HepG2 (cell line): ENCODE data around the gene SLC15A1. TPM values are rescaled to one million over a fixed set of nuclear protein-coding genes. Genes with fewer than 3 reads are reported as not detected.
A peak's percentile ranks its signal among the peaks of the same experiment; 100 is the strongest.

Source experiments
- ATF3 ChIP-seq: sonication (generic); formaldehyde crosslinking; IDR thresholded peaks from 2 replicates; pipeline ENCODE4 v1.4.0; 2020; ENCODE audit warnings: missing genetic modification reagents
- ATM ChIP-seq: fragments of 450-650 bp; IDR thresholded peaks from 2 replicates; pipeline ENCODE4 v1.7.1; 2017; ENCODE audit warnings: mild to moderate bottlenecking, borderline replicate concordance
- CEBPB ChIP-seq: IDR thresholded peaks from 2 replicates; pipeline ENCODE4 v1.6.1; 2011; ENCODE audit warnings: low read depth, low read length, improper control_type of control experiment, borderline replicate concordance
- CREM ChIP-seq, 2 experiments: sonication (generic) in 1 of 2; formaldehyde crosslinking in 1 of 2; IDR thresholded peaks; 2 replicates each; pipeline versions ENCODE4 v1.4.0 to v1.6.1; 2016 to 2020; ENCODE audit warnings: antibody characterized with exemption in 1 of 2, mild to moderate bottlenecking in 1 of 2, missing genetic modification reagents in 1 of 2
- FOSL1 ChIP-seq: sonication (generic); formaldehyde crosslinking; IDR thresholded peaks from 2 replicates; pipeline ENCODE4 v1.9.0; 2021; ENCODE audit warnings: missing genetic modification reagents, borderline replicate concordance
- FUBP1 ChIP-seq: sonication (generic); formaldehyde crosslinking; IDR thresholded peaks from 2 replicates; pipeline ENCODE4 v1.5.1; 2020; ENCODE audit warnings: missing genetic modification reagents, mild to moderate bottlenecking, borderline replicate concordance
- HDAC2 ChIP-seq: sonication (generic); formaldehyde crosslinking; IDR thresholded peaks from 2 replicates; pipeline ENCODE4 v1.4.0; 2020; ENCODE audit warnings: missing genetic modification reagents
- HNF4A ChIP-seq: sonication (generic); formaldehyde crosslinking; IDR thresholded peaks from 2 replicates; pipeline ENCODE4 v1.4.0; 2020; ENCODE audit warnings: missing genetic modification reagents
- MATR3 ChIP-seq: sonication (generic); formaldehyde crosslinking; IDR thresholded peaks from 2 replicates; pipeline ENCODE4 v1.4.0; 2020; ENCODE audit warnings: missing genetic modification reagents
- NFIB ChIP-seq: sonication (generic); formaldehyde crosslinking; IDR thresholded peaks from 2 replicates; pipeline ENCODE4 v1.9.0; 2021; ENCODE audit warnings: missing genetic modification reagents, mild to moderate bottlenecking, borderline replicate concordance
- NR2C2 ChIP-seq: sonication (generic); formaldehyde crosslinking; IDR thresholded peaks from 2 replicates; pipeline ENCODE4 v1.4.0; 2020; ENCODE audit warnings: missing genetic modification reagents, mild to moderate bottlenecking, moderate library complexity, borderline replicate concordance
- PATZ1 ChIP-seq: sonication (generic); formaldehyde crosslinking; IDR thresholded peaks from 2 replicates; pipeline ENCODE4 v1.4.0; 2020; ENCODE audit warnings: missing genetic modification reagents
- RARA ChIP-seq: IDR thresholded peaks from 2 replicates; pipeline ENCODE4 v1.6.1; 2016; ENCODE audit warnings: missing genetic modification reagents, missing compliant biosample characterization
- RORA ChIP-seq: sonication (generic); formaldehyde crosslinking; IDR thresholded peaks from 2 replicates; pipeline ENCODE4 v1.5.0; 2020; ENCODE audit warnings: mild to moderate bottlenecking, missing genetic modification reagents, moderate library complexity
- SOX6 ChIP-seq, 2 experiments: fragments of 450-650 bp in 1 of 2; sonication (generic) in 1 of 2; formaldehyde crosslinking in 1 of 2; IDR thresholded peaks; 2 replicates each; pipeline versions ENCODE4 v1.4.0 to v1.6.1; 2017 to 2020; ENCODE audit warnings: antibody characterized with exemption in 1 of 2, mild to moderate bottlenecking in 1 of 2, missing genetic modification reagents in 1 of 2
- TRIM24 ChIP-seq: sonication (generic); formaldehyde crosslinking; IDR thresholded peaks from 2 replicates; pipeline ENCODE4 v1.8.0; 2022; ENCODE audit warnings: mild to moderate bottlenecking, missing genetic modification reagents
- ZKSCAN5 ChIP-seq: sonication (generic); formaldehyde crosslinking; IDR thresholded peaks from 2 replicates; pipeline ENCODE4 v1.5.1; 2020; ENCODE audit warnings: mild to moderate bottlenecking, missing genetic modification reagents
- ZMYM2 ChIP-seq: sonication (generic); formaldehyde crosslinking; IDR thresholded peaks from 2 replicates; pipeline ENCODE4 v1.8.0; 2022; ENCODE audit warnings: mild to moderate bottlenecking, missing genetic modification reagents
- ZNF431 ChIP-seq: sonication (generic); formaldehyde crosslinking; IDR thresholded peaks from 2 replicates; pipeline ENCODE4 v1.9.0; 2022; ENCODE audit warnings: missing genetic modification reagents, low read depth, mild to moderate bottlenecking, borderline replicate concordance
- ZNF841 ChIP-seq: sonication (generic); formaldehyde crosslinking; IDR thresholded peaks from 2 replicates; pipeline ENCODE4 v1.8.1; 2023; ENCODE audit warnings: missing genetic modification reagents, borderline replicate concordance
- polyA plus RNA-seq, 8 experiments: library from polyadenylated mRNA; depleted of rRNA in 3 of 8; stranded (reverse) in 7 of 8; unstranded in 1 of 8; fragments of >200 nt; fragmentation: Illumina TruSeq in 4 of 8; extraction: Trizol in 4 of 8; gene quantifications; 2 replicates each; pipeline versions ENCODE4 v1.2.1 to v1.2.3, GENCODE V29; 2011 to 2016; ENCODE audit warnings: low read depth in 4 of 8, missing spikeins in 1 of 8, mixed read lengths in 1 of 8; ENCODE audit not compliant: insufficient read depth in 1 of 8
- total RNA-seq, 5 experiments: library from RNA; depleted of rRNA; stranded (reverse); fragments of >200 nt; fragmentation: Illumina TruSeq; extraction: Trizol; gene quantifications; 2 replicates each; pipeline ENCODE4 v1.2.3, GENCODE V29; 2016; ENCODE audit warnings: low read depth in 1 of 5
- TF ChIP-seq, protein P1 (sequence below): sonication (generic); formaldehyde crosslinking; IDR thresholded peaks from 2 replicates; pipeline ENCODE4 v1.4.0; 2020; ENCODE audit warnings: mild to moderate bottlenecking, missing genetic modification reagents
- TF ChIP-seq, protein P2 (sequence below): IDR thresholded peaks from 2 replicates; pipeline ENCODE4 v1.6.1; 2012; ENCODE audit warnings: inconsistent platforms

Gene SLC15A1
- total and polyA plus RNA-seq, 2 of the 13 experiments (the other 11 are each of a cell fraction or from before 2014, with no cell fraction given) = 0.17 to 0.20 TPM

DNA sequence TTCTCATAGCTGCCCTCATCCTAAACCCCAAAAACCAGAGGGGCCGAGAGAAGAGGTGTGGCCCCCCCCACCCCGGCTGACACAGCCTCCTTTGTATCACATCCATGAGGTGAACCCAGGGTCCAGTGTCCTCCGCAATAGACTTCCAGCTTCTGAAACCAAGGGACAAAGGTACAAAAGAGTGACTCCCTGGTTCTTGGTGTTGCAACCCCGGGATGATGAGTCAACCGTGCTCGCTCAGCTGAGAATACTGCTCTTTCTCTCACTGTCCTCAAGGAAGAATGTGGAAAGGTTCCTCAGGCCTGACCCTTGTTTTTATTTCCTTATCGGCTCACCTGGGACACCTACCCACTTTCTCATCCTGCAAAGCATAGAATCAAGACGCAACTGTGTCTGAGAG lies 5.5 kb downstream of the SLC15A1 start (continued):
- TF ChIP-seq TRIM24 (CRISPR knock-in tag) (0 out of 2 replicates have a peak, but pooled peaks have one; percentile 71), NR2C2 (CRISPR knock-in tag) (peak; percentile 29; the same call in 1 of the 2 replicates), ATF3 (CRISPR knock-in tag) (peak; percentile 86), FOSL1 (peak; percentile 75; the same call in 1 of the 2 replicates), HNF4A (CRISPR knock-in tag) (peak; percentile 80), HDAC2 (no peak), CEBPB (peak; percentile 94), ZKSCAN5 (CRISPR knock-in tag) (no peak), ZNF431 (CRISPR knock-in tag) (no peak), ZMYM2 (0 out of 2 replicates have a peak, but pooled peaks have one; percentile 15), PATZ1 (CRISPR knock-in tag) (peak; percentile 40; the same call in 1 of the 2 replicates), SOX6 (IDR thresholded peaks at IDR 0.05) (no peak), SOX6 (CRISPR knock-in tag; IDR thresholded peaks at IDR 0.05) (peak; percentile 49; the same call in 1 of the 2 replicates), FUBP1 (CRISPR knock-in tag) (no peak), MATR3 (CRISPR knock-in tag) (no peak), ATM (no peak), NFIB (CRISPR knock-in tag) (no peak), ZNF841 (CRISPR knock-in tag) (no peak), RARA (CRISPR knock-in tag) (peak; percentile 48; the same call in 1 of the 2 replicates), CREM (IDR thresholded peaks at IDR 0.05) (peak; percentile 16; the same call in 1 of the 2 replicates), CREM (CRISPR knock-in tag; IDR thresholded peaks at IDR 0.05) (no peak), RORA (CRISPR knock-in tag) (no peak)
- TF ChIP-seq, protein P1, sequence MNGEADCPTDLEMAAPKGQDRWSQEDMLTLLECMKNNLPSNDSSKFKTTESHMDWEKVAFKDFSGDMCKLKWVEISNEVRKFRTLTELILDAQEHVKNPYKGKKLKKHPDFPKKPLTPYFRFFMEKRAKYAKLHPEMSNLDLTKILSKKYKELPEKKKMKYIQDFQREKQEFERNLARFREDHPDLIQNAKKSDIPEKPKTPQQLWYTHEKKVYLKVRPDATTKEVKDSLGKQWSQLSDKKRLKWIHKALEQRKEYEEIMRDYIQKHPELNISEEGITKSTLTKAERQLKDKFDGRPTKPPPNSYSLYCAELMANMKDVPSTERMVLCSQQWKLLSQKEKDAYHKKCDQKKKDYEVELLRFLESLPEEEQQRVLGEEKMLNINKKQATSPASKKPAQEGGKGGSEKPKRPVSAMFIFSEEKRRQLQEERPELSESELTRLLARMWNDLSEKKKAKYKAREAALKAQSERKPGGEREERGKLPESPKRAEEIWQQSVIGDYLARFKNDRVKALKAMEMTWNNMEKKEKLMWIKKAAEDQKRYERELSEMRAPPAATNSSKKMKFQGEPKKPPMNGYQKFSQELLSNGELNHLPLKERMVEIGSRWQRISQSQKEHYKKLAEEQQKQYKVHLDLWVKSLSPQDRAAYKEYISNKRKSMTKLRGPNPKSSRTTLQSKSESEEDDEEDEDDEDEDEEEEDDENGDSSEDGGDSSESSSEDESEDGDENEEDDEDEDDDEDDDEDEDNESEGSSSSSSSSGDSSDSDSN = peak; percentile 25; the same call in 1 of the 2 replicates
- TF ChIP-seq, protein P2, sequence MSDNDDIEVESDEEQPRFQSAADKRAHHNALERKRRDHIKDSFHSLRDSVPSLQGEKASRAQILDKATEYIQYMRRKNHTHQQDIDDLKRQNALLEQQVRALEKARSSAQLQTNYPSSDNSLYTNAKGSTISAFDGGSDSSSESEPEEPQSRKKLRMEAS = 0 out of 2 replicates have a peak, but pooled peaks have one; percentile 21
